ENCODE measurements around the gene GPR75.

Gene GPR75

GRCh38 chr2:53874401-53874950 is 14.7 kb upstream of the GPR75 start:
- no peak for TF ChIP-seq CTCF (IDR thresholded peaks at IDR 0.05; ENCODE audit: insufficient read depth, low read depth, low read length, missing control alignments)
- no peak for DNase-seq (ENCODE audit: low read depth)
- no peak overlapping the region for H3K4me3 ChIP-seq (ENCODE audit: low read length)

- no peak overlapping the region for H3K4me3 ChIP-seq (ENCODE audit: low read length)
- no peak for TF ChIP-seq CTCF (IDR thresholded peaks at IDR 0.05; ENCODE audit: insufficient read depth, low read depth, low read length, missing control alignments)
- no peak for DNase-seq (ENCODE audit: low read depth)
Observed at GRCh38 chr2:53867773-53868172, 8.0 kb upstream of the GPR75 start.

GRCh38 chr2:53867169-53867568 is 7.4 kb upstream of the GPR75 start:
- TF ChIP-seq CTCF (IDR thresholded peaks at IDR 0.05; ENCODE audit: insufficient read depth, low read depth, low read length, missing control alignments) = no peak
- DNase-seq (ENCODE audit: low read depth) = no peak
- no peak overlapping the region for H3K4me3 ChIP-seq (ENCODE audit: low read length)

GRCh38 chr2:53865962-53866361 is 6.2 kb upstream of the GPR75 start:
- TF ChIP-seq CTCF (IDR thresholded peaks at IDR 0.05; ENCODE audit: insufficient read depth, low read depth, low read length, missing control alignments) = no peak
- H3K4me3 ChIP-seq (ENCODE audit: low read length) = no peak overlapping the region
- DNase-seq (ENCODE audit: low read depth) = peak; percentile 32

- peak; percentile 78 for DNase-seq (ENCODE audit: low read depth)
- no peak for TF ChIP-seq CTCF (IDR thresholded peaks at IDR 0.05; ENCODE audit: insufficient read depth, low read depth, low read length, missing control alignments)
- no peak overlapping the region for H3K4me3 ChIP-seq (ENCODE audit: low read length)
Observed at GRCh38 chr2:53865264-53865663, 5.5 kb upstream of the GPR75 start.

- DNase-seq (ENCODE audit: low read depth) = no peak
- TF ChIP-seq CTCF (IDR thresholded peaks at IDR 0.05; ENCODE audit: insufficient read depth, low read depth, low read length, missing control alignments) = no peak
- no peak overlapping the region for H3K4me3 ChIP-seq (ENCODE audit: low read length)
Observed at GRCh38 chr2:53863538-53864227, 3.9 kb upstream of the GPR75 start.

- TF ChIP-seq CTCF (IDR thresholded peaks at IDR 0.05; ENCODE audit: insufficient read depth, low read depth, low read length, missing control alignments) = no peak
- no peak overlapping the region for H3K4me3 ChIP-seq (ENCODE audit: low read length)
- no peak for DNase-seq (ENCODE audit: low read depth)
Observed at GRCh38 chr2:53861824-53862223, 2.1 kb upstream of the GPR75 start.

Measured in epithelial cell of esophagus (primary cell).